ENCODE data around the gene VASH2. TPM values are rescaled to one million over a fixed set of nuclear protein-coding genes. Genes with fewer than 3 reads are reported as not detected.

The VASH2 gene
- total and polyA plus RNA-seq, 2 experiments from 2014 or later, result 129 to 381 TPM

DNA sequence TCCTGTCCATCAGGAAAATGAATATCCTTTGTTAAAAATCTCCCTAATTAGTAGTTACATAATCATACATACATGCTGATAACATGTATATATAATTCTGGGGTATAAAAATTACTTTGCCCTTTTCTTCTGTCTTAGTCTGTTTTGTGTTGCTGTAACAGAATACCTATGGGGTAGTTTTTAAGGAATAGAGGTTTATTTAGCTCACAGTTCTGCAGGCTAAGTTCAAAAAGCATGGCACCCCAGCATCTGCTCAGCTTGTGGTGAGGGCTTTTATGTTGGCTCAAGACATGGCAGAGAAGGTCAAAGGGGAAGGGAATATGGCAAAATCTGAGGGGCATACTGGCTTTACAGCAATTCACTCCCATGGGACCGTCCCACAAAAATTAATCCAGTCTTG lies 84.4 kb downstream of the VASH2 start:
- no peaks in the 10 kb centered on the region for H3K36me3 Mint-ChIP-seq (ENCODE audit: low read depth)

More for the DNA sequence above, 84.4 kb downstream of the VASH2 start:
- Histone ChIP-seq H3F3A (replicated peaks; ENCODE audit: low read depth) (no peaks in the 10 kb centered on the region), H3K36me3 (ENCODE audit: insufficient read depth) (no peaks in the 10 kb centered on the region; the same call in 1 of the 2 replicates), H3K4me2 (no peak overlapping the region), H3K9me2 (ENCODE audit: insufficient read depth) (0 out of 2 replicates have a peak, but pooled peaks cover 7% of the 10 kb centered on the region), H4K20me1 (replicated peaks; ENCODE audit: insufficient read depth) (no peaks in the 10 kb centered on the region), H3K27me3 (ENCODE audit: insufficient read depth) (no peaks in the 10 kb centered on the region), H3K4me1 (ENCODE audit: insufficient read depth) (no peaks in the 10 kb centered on the region), H2AFZ (no peak overlapping the region), H3K27ac (ENCODE audit: low read depth) (no peak overlapping the region), H3K79me2 (replicated peaks; ENCODE audit: insufficient read depth) (no peaks in the 10 kb centered on the region), H3K4me3 (no peak overlapping the region)
- ATAC-seq (no peak), DNase-seq (ENCODE audit: low spot score) (no peak)
- H3K4me3 Mint-ChIP-seq, result no peak overlapping the region
- H3K4me1 Mint-ChIP-seq, result no peaks in the 10 kb centered on the region
- H3K9me3 Mint-ChIP-seq, result peaks cover 7% of the 10 kb centered on the region
- TF ChIP-seq JUNB (IDR thresholded peaks at IDR 0.05; ENCODE audit: unreplicated experiment), result no peak
- no peak for TF ChIP-seq ZNF114 (CRISPR knock-in tag; IDR thresholded peaks at IDR 0.05)
- TF ChIP-seq EZH2 (IDR thresholded peaks at IDR 0.05; ENCODE audit: low read depth, unreplicated experiment), result no peak
- no peak for TF ChIP-seq POLR2AphosphoS5 (IDR thresholded peaks at IDR 0.05; ENCODE audit: low read depth)
- TF ChIP-seq STAT1 (IDR thresholded peaks at IDR 0.05; ENCODE audit: unreplicated experiment), result no peak
- TF ChIP-seq, protein P1, sequence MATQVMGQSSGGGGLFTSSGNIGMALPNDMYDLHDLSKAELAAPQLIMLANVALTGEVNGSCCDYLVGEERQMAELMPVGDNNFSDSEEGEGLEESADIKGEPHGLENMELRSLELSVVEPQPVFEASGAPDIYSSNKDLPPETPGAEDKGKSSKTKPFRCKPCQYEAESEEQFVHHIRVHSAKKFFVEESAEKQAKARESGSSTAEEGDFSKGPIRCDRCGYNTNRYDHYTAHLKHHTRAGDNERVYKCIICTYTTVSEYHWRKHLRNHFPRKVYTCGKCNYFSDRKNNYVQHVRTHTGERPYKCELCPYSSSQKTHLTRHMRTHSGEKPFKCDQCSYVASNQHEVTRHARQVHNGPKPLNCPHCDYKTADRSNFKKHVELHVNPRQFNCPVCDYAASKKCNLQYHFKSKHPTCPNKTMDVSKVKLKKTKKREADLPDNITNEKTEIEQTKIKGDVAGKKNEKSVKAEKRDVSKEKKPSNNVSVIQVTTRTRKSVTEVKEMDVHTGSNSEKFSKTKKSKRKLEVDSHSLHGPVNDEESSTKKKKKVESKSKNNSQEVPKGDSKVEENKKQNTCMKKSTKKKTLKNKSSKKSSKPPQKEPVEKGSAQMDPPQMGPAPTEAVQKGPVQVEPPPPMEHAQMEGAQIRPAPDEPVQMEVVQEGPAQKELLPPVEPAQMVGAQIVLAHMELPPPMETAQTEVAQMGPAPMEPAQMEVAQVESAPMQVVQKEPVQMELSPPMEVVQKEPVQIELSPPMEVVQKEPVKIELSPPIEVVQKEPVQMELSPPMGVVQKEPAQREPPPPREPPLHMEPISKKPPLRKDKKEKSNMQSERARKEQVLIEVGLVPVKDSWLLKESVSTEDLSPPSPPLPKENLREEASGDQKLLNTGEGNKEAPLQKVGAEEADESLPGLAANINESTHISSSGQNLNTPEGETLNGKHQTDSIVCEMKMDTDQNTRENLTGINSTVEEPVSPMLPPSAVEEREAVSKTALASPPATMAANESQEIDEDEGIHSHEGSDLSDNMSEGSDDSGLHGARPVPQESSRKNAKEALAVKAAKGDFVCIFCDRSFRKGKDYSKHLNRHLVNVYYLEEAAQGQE (IDR thresholded peaks at IDR 0.05; ENCODE audit: unreplicated experiment), result no peak
- TF ChIP-seq NANOG (IDR thresholded peaks at IDR 0.05; ENCODE audit: borderline replicate concordance), result no peak
- TF ChIP-seq, protein P2, sequence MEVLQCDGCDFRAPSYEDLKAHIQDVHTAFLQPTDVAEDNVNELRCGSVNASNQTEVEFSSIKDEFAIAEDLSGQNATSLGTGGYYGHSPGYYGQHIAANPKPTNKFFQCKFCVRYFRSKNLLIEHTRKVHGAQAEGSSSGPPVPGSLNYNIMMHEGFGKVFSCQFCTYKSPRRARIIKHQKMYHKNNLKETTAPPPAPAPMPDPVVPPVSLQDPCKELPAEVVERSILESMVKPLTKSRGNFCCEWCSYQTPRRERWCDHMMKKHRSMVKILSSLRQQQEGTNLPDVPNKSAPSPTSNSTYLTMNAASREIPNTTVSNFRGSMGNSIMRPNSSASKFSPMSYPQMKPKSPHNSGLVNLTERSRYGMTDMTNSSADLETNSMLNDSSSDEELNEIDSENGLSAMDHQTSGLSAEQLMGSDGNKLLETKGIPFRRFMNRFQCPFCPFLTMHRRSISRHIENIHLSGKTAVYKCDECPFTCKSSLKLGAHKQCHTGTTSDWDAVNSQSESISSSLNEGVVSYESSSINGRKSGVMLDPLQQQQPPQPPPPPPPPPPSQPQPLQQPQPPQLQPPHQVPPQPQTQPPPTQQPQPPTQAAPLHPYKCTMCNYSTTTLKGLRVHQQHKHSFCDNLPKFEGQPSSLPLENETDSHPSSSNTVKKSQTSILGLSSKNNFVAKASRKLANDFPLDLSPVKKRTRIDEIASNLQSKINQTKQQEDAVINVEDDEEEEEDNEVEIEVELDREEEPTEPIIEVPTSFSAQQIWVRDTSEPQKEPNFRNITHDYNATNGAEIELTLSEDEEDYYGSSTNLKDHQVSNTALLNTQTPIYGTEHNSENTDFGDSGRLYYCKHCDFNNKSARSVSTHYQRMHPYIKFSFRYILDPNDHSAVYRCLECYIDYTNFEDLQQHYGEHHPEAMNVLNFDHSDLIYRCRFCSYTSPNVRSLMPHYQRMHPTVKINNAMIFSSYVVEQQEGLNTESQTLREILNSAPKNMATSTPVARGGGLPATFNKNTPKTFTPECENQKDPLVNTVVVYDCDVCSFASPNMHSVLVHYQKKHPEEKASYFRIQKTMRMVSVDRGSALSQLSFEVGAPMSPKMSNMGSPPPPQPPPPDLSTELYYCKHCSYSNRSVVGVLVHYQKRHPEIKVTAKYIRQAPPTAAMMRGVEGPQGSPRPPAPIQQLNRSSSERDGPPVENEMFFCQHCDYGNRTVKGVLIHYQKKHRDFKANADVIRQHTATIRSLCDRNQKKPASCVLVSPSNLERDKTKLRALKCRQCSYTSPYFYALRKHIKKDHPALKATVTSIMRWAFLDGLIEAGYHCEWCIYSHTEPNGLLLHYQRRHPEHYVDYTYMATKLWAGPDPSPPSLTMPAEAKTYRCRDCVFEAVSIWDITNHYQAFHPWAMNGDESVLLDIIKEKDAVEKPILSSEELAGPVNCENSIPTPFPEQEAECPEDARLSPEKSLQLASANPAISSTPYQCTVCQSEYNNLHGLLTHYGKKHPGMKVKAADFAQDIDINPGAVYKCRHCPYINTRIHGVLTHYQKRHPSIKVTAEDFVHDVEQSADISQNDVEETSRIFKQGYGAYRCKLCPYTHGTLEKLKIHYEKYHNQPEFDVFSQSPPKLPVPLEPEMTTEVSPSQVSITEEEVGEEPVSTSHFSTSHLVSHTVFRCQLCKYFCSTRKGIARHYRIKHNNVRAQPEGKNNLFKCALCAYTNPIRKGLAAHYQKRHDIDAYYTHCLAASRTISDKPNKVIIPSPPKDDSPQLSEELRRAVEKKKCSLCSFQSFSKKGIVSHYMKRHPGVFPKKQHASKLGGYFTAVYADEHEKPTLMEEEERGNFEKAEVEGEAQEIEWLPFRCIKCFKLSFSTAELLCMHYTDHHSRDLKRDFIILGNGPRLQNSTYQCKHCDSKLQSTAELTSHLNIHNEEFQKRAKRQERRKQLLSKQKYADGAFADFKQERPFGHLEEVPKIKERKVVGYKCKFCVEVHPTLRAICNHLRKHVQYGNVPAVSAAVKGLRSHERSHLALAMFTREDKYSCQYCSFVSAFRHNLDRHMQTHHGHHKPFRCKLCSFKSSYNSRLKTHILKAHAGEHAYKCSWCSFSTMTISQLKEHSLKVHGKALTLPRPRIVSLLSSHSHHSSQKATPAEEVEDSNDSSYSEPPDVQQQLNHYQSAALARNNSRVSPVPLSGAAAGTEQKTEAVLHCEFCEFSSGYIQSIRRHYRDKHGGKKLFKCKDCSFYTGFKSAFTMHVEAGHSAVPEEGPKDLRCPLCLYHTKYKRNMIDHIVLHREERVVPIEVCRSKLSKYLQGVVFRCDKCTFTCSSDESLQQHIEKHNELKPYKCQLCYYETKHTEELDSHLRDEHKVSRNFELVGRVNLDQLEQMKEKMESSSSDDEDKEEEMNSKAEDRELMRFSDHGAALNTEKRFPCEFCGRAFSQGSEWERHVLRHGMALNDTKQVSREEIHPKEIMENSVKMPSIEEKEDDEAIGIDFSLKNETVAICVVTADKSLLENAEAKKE (CRISPR knock-in tag; IDR thresholded peaks at IDR 0.05), result no peak
- TF ChIP-seq, protein P3, sequence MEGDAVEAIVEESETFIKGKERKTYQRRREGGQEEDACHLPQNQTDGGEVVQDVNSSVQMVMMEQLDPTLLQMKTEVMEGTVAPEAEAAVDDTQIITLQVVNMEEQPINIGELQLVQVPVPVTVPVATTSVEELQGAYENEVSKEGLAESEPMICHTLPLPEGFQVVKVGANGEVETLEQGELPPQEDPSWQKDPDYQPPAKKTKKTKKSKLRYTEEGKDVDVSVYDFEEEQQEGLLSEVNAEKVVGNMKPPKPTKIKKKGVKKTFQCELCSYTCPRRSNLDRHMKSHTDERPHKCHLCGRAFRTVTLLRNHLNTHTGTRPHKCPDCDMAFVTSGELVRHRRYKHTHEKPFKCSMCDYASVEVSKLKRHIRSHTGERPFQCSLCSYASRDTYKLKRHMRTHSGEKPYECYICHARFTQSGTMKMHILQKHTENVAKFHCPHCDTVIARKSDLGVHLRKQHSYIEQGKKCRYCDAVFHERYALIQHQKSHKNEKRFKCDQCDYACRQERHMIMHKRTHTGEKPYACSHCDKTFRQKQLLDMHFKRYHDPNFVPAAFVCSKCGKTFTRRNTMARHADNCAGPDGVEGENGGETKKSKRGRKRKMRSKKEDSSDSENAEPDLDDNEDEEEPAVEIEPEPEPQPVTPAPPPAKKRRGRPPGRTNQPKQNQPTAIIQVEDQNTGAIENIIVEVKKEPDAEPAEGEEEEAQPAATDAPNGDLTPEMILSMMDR (conservative IDR thresholded peaks at IDR 0.05; ENCODE audit: low read depth in 2 of 2), result no peak
- TF ChIP-seq ZNF331 (CRISPR knock-in tag; IDR thresholded peaks at IDR 0.05; ENCODE audit: low read depth), result no peak
- TF ChIP-seq, protein P4, sequence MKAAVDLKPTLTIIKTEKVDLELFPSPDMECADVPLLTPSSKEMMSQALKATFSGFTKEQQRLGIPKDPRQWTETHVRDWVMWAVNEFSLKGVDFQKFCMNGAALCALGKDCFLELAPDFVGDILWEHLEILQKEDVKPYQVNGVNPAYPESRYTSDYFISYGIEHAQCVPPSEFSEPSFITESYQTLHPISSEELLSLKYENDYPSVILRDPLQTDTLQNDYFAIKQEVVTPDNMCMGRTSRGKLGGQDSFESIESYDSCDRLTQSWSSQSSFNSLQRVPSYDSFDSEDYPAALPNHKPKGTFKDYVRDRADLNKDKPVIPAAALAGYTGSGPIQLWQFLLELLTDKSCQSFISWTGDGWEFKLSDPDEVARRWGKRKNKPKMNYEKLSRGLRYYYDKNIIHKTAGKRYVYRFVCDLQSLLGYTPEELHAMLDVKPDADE (IDR thresholded peaks at IDR 0.05), result no peak
- no peak for TF ChIP-seq CREB1 (CRISPR knock-in tag; IDR thresholded peaks at IDR 0.05; ENCODE audit: low read depth)
- H3K27me3 Mint-ChIP-seq (ENCODE audit: insufficient read depth, low read depth, poor library complexity), result peaks cover 5% of the 10 kb centered on the region
- no peak overlapping the region for H3K27ac Mint-ChIP-seq
